Hepatocyte (in vitro differentiated cells): ENCODE measurements around the gene MED23. TPM values are rescaled to one million over a fixed set of nuclear protein-coding genes. Genes with fewer than 3 reads are reported as not detected.

ENCODE experiments used
- DNase-seq: peaks from one replicate; pipeline ENCODE4 v3.0.0-alpha.2; 2016; ENCODE audit warnings: low spot score
- H2AFZ ChIP-seq: fragments of 200-600 bp; sonication (generic); 2 replicates; pipeline ENCODE4 v1.6.0; 2016; ENCODE audit warnings: antibody characterized with exemption, mild to moderate bottlenecking
- H3K27ac ChIP-seq: fragments of 200-600 bp; sonication (generic); 2 replicates; pipeline ENCODE4 v1.5.1; 2016; ENCODE audit warnings: mild to moderate bottlenecking
- H3K27me3 ChIP-seq: fragments of 200-600 bp; sonication (generic); 2 replicates; pipeline ENCODE4 v1.6.1; 2016
- H3K36me3 ChIP-seq: fragments of 200-600 bp; sonication (generic); replicated peaks from 2 replicates; pipeline ENCODE4 v1.5.1; 2016; ENCODE audit warnings: low read depth; ENCODE audit not compliant: insufficient read depth
- H3K4me1 ChIP-seq: fragments of 200-600 bp; sonication (generic); 2 replicates; pipeline ENCODE4 v1.5.1; 2016; ENCODE audit warnings: mild to moderate bottlenecking, moderate library complexity; ENCODE audit not compliant: insufficient read depth
- H3K4me2 ChIP-seq: fragments of 200-600 bp; sonication (generic); 2 replicates; pipeline ENCODE4 v1.6.0; 2016
- H3K4me3 ChIP-seq: fragments of 200-600 bp; sonication (generic); 2 replicates; pipeline ENCODE4 v1.5.1; 2016; ENCODE audit warnings: mild to moderate bottlenecking
- H3K79me2 ChIP-seq: fragments of 200-600 bp; sonication (generic); 2 replicates; pipeline ENCODE4 v1.6.0; 2017; ENCODE audit warnings: mild to moderate bottlenecking
- H3K9me2 ChIP-seq: fragments of 200-600 bp; sonication (generic); replicated peaks from 2 replicates; pipeline ENCODE4 v1.6.0; 2017; ENCODE audit warnings: mild to moderate bottlenecking; ENCODE audit not compliant: insufficient read depth
- H3K9me3 ChIP-seq: fragments of 200-600 bp; sonication (generic); 2 replicates; pipeline ENCODE4 v1.5.1; 2016; ENCODE audit warnings: low read depth, mild to moderate bottlenecking
- H4K20me1 ChIP-seq: fragments of 200-600 bp; sonication (generic); 2 replicates; pipeline ENCODE4 v1.6.0; 2016; ENCODE audit warnings: mild to moderate bottlenecking; ENCODE audit not compliant: insufficient read depth, poor library complexity, severe bottlenecking
- CTCF ChIP-seq: fragments of 200-600 bp; sonication (generic); IDR thresholded peaks from 2 replicates; pipeline ENCODE4 v1.5.1; 2016; ENCODE audit warnings: antibody characterized with exemption, mild to moderate bottlenecking; ENCODE audit not compliant: poor library complexity
- EZH2 ChIP-seq: fragments of 200-600 bp; sonication (generic); IDR thresholded peaks from 2 replicates; pipeline ENCODE4 v1.6.1; 2016; ENCODE audit warnings: antibody characterized with exemption, mild to moderate bottlenecking, borderline replicate concordance
- EZH2phosphoT487 ChIP-seq: fragments of 200-600 bp; sonication (generic); IDR thresholded peaks from one replicate; pipeline ENCODE4 v1.6.1; 2018; ENCODE audit warnings: antibody characterized with exemption, mild to moderate bottlenecking, low read depth, moderate library complexity; ENCODE audit not compliant: unreplicated experiment, severe bottlenecking
- WGBS: methylation state at CpG from one replicate; pipeline ENCODE4 v1.1.6; 2016; ENCODE audit warnings: low lambda C conversion rate; ENCODE audit errors: missing lambda C conversion rate; 5-methylcytosine and 5-hydroxymethylcytosine counted together
- polyA plus RNA-seq: library from polyadenylated mRNA; unstranded; fragments of >200 nt; fragmentation: Nextera tagmentation; extraction: Ambion mirVana; gene quantifications from 2 replicates; pipeline ENCODE4 v1.2.1, GENCODE V29; 2016
- total RNA-seq: library from RNA; depleted of rRNA; stranded (reverse); fragments of >200 nt; gene quantifications from 2 replicates; pipeline ENCODE4 v1.2.3, GENCODE V29; 2014

The MED23 gene
- total and polyA plus RNA-seq, 2 experiments from 2014 or later: 13.4 to 42.1 TPM

- Histone ChIP-seq H3K4me2 (no peak overlapping the region), H3K9me3 (no peaks in the 10 kb centered on the region), H3K27ac (no peak overlapping the region), H4K20me1 (no peaks in the 10 kb centered on the region), H3K79me2 (no peaks in the 10 kb centered on the region), H2AFZ (no peak overlapping the region), H3K9me2 (no peaks in the 10 kb centered on the region), H3K27me3 (no peaks in the 10 kb centered on the region), H3K4me3 (no peak overlapping the region), H3K4me1 (no peaks in the 10 kb centered on the region), H3K36me3 (no peaks in the 10 kb centered on the region)
- no peak for DNase-seq
- TF ChIP-seq EZH2 (no peak), CTCF (no peak), EZH2phosphoT487 (no peak)
- whole genome bisulfite sequencing: 94% methylated on average over 2 of the region's 2 CpGs
Observed at GRCh38 chr6:131645846-131646245, 17.8 kb upstream of the MED23 start.

- Histone ChIP-seq H3K4me2 (no peak overlapping the region), H3K4me3 (no peak overlapping the region), H3K9me3 (no peaks in the 10 kb centered on the region), H3K9me2 (no peaks in the 10 kb centered on the region), H2AFZ (no peak overlapping the region), H3K36me3 (no peaks in the 10 kb centered on the region), H3K27me3 (no peaks in the 10 kb centered on the region), H4K20me1 (no peaks in the 10 kb centered on the region), H3K4me1 (no peaks in the 10 kb centered on the region), H3K79me2 (no peaks in the 10 kb centered on the region), H3K27ac (no peak overlapping the region)
- 87% methylated on average over 1 of the region's 1 CpG for WGBS
- no peak for TF ChIP-seq CTCF
- TF ChIP-seq EZH2phosphoT487: no peak
- TF ChIP-seq EZH2: no peak
- DNase-seq: no peak
Observed at GRCh38 chr6:131644921-131645320, 16.9 kb upstream of the MED23 start.

GRCh38 chr6:131643855-131644460 is 15.9 kb upstream of the MED23 start:
- no peak overlapping the region for H3K4me2 ChIP-seq
- H3K27me3 ChIP-seq: no peaks in the 10 kb centered on the region
- H3K27ac ChIP-seq: no peak overlapping the region
- H4K20me1 ChIP-seq: no peaks in the 10 kb centered on the region
- H3K79me2 ChIP-seq: no peaks in the 10 kb centered on the region
- no peaks in the 10 kb centered on the region for H3K36me3 ChIP-seq
- DNase-seq: no peak
- no peaks in the 10 kb centered on the region for H3K4me1 ChIP-seq
- no peak overlapping the region for H3K4me3 ChIP-seq
- H3K9me2 ChIP-seq: no peaks in the 10 kb centered on the region
- H2AFZ ChIP-seq: no peak overlapping the region
- H3K9me3 ChIP-seq: no peaks in the 10 kb centered on the region
- TF ChIP-seq EZH2phosphoT487: no peak
- TF ChIP-seq EZH2: no peak
- TF ChIP-seq CTCF: no peak
- 81% methylated on average over 2 of the region's 2 CpGs for WGBS
